ENCODE results near the gene HS1BP3.

HS1BP3 gene

GRCh38 chr2:20615466-20616241 lies 35.2 kb downstream of the HS1BP3 start:
- no peak for ATAC-seq
- H3K4me3 Mint-ChIP-seq: no peak overlapping the region
- no peak for DNase-seq (ENCODE audit: low spot score in 2 of 2)
- H3K36me3 Mint-ChIP-seq: peaks cover 5% of the 10 kb centered on the region
- H3K4me1 Mint-ChIP-seq: peaks cover 6% of the 10 kb centered on the region
- H3K9me3 Mint-ChIP-seq: no peaks in the 10 kb centered on the region
- no peak overlapping the region for H3K27ac Mint-ChIP-seq

GRCh38 chr2:20615068-20615465 lies 35.8 kb downstream of the HS1BP3 start:
- no peaks in the 10 kb centered on the region for H3K9me3 Mint-ChIP-seq
- peaks cover 6% of the 10 kb centered on the region for H3K4me1 Mint-ChIP-seq
- H3K4me3 Mint-ChIP-seq: no peak overlapping the region
- H3K27ac Mint-ChIP-seq: no peak overlapping the region
- ATAC-seq: no peak
- no peaks in the 10 kb centered on the region for H3K36me3 Mint-ChIP-seq
- DNase-seq (ENCODE audit: low spot score in 2 of 2): no peak

- peak overlapping the region; percentile 69 for H3K27ac Mint-ChIP-seq
- H3K9me3 Mint-ChIP-seq: no peaks in the 10 kb centered on the region
- DNase-seq (ENCODE audit: low spot score in 2 of 2): no peak
- no peaks in the 10 kb centered on the region for H3K36me3 Mint-ChIP-seq
- H3K4me3 Mint-ChIP-seq: no peak overlapping the region
- ATAC-seq: no peak
- peaks cover 6% of the 10 kb centered on the region for H3K4me1 Mint-ChIP-seq
These were observed 36.5 kb downstream of the HS1BP3 start for GRCh38 chr2:20614201-20615067.

- Mint-ChIP-seq H3K4me1 (peaks cover 6% of the 10 kb centered on the region), H3K27ac (peak overlapping the region; percentile 69), H3K4me3 (no peak overlapping the region), H3K36me3 (no peaks in the 10 kb centered on the region), H3K9me3 (peaks cover 4% of the 10 kb centered on the region)
- no peak for DNase-seq (ENCODE audit: low spot score in 2 of 2)
- ATAC-seq: no peak
These were observed 37.7 kb downstream of the HS1BP3 start for GRCh38 chr2:20612925-20613916.

- Mint-ChIP-seq H3K27ac (no peak overlapping the region), H3K4me3 (no peak overlapping the region), H3K36me3 (no peaks in the 10 kb centered on the region), H3K9me3 (peaks cover 7% of the 10 kb centered on the region), H3K4me1 (no peaks in the 10 kb centered on the region)
- DNase-seq (ENCODE audit: low spot score in 2 of 2) (no peak), ATAC-seq (no peak)
These were observed 39.0 kb downstream of the HS1BP3 start for GRCh38 chr2:20611844-20612356.

- Mint-ChIP-seq H3K27ac (no peak overlapping the region), H3K4me1 (no peaks in the 10 kb centered on the region), H3K4me3 (no peak overlapping the region), H3K36me3 (no peaks in the 10 kb centered on the region), H3K9me3 (peaks cover 7% of the 10 kb centered on the region)
- ATAC-seq (no peak), DNase-seq (ENCODE audit: low spot score in 2 of 2) (no peak)
These were observed 39.6 kb downstream of the HS1BP3 start for GRCh38 chr2:20611077-20611843.

GRCh38 chr2:20609995-20610357 lies 40.9 kb downstream of the HS1BP3 start:
- DNase-seq (ENCODE audit: low spot score in 2 of 2) (no peak), ATAC-seq (no peak)
- no peaks in the 10 kb centered on the region for H3K36me3 Mint-ChIP-seq
- H3K9me3 Mint-ChIP-seq: peaks cover 7% of the 10 kb centered on the region
- H3K4me3 Mint-ChIP-seq: no peak overlapping the region
- no peaks in the 10 kb centered on the region for H3K4me1 Mint-ChIP-seq
- no peak overlapping the region for H3K27ac Mint-ChIP-seq

- H3K9me3 Mint-ChIP-seq: peaks cover 7% of the 10 kb centered on the region
These were observed 41.4 kb downstream of the HS1BP3 start for GRCh38 chr2:20609349-20609994.

GRCh38 chr2:20608666-20609348 lies 42.1 kb downstream of the HS1BP3 start:
- ATAC-seq (no peak), DNase-seq (ENCODE audit: low spot score in 2 of 2) (no peak)
- Mint-ChIP-seq H3K36me3 (no peaks in the 10 kb centered on the region), H3K4me1 (no peaks in the 10 kb centered on the region), H3K4me3 (no peak overlapping the region), H3K27ac (peak overlapping the region; percentile 6), H3K9me3 (peaks cover 7% of the 10 kb centered on the region)

More at GRCh38 chr2:20609349-20609994, 41.4 kb downstream of the HS1BP3 start:
- Mint-ChIP-seq H3K27ac (peak overlapping the region; percentile 6), H3K4me3 (no peak overlapping the region), H3K36me3 (no peaks in the 10 kb centered on the region), H3K4me1 (no peaks in the 10 kb centered on the region)
- DNase-seq (ENCODE audit: low spot score in 2 of 2) (no peak), ATAC-seq (no peak)

- Mint-ChIP-seq H3K4me3 (no peak overlapping the region), H3K36me3 (no peaks in the 10 kb centered on the region), H3K9me3 (peaks cover 7% of the 10 kb centered on the region), H3K4me1 (no peaks in the 10 kb centered on the region), H3K27ac (no peak overlapping the region)
- no peak for ATAC-seq
- DNase-seq (ENCODE audit: low spot score in 2 of 2): no peak
These were observed 43.5 kb downstream of the HS1BP3 start for GRCh38 chr2:20607446-20607845.

GRCh38 chr2:20606198-20606597 lies 44.7 kb downstream of the HS1BP3 start:
- Mint-ChIP-seq H3K27ac (no peak overlapping the region), H3K9me3 (peaks cover 7% of the 10 kb centered on the region), H3K4me1 (no peaks in the 10 kb centered on the region), H3K4me3 (no peak overlapping the region), H3K36me3 (no peaks in the 10 kb centered on the region)
- no peak for ATAC-seq
- DNase-seq (ENCODE audit: low spot score in 2 of 2): no peak

- ATAC-seq: no peak
- Mint-ChIP-seq H3K9me3 (peaks cover 7% of the 10 kb centered on the region), H3K4me1 (no peaks in the 10 kb centered on the region), H3K36me3 (no peaks in the 10 kb centered on the region), H3K27ac (no peak overlapping the region), H3K4me3 (no peak overlapping the region)
- no peak for DNase-seq (ENCODE audit: low spot score in 2 of 2)
These were observed 45.9 kb downstream of the HS1BP3 start for GRCh38 chr2:20604951-20605381.

- DNase-seq (ENCODE audit: low spot score in 2 of 2) (no peak), ATAC-seq (peak; percentile 24)
- Mint-ChIP-seq H3K27ac (no peak overlapping the region), H3K9me3 (peaks cover 7% of the 10 kb centered on the region), H3K36me3 (no peaks in the 10 kb centered on the region), H3K4me1 (no peaks in the 10 kb centered on the region), H3K4me3 (no peak overlapping the region)
These were observed 46.4 kb downstream of the HS1BP3 start for GRCh38 chr2:20604401-20604911.

Data from stimulated activated effector memory CD8-positive, alpha-beta T cell treated with anti-CD3 and anti-CD28 coated beads, Interleukin-12 subunit alpha, Interleukin-12 subunit beta, amount 100 ng/mL, for 72 hours (primary cell).